Measurements from ENCODE around the gene TUBAL3. TPM values are rescaled to one million over a fixed set of nuclear protein-coding genes. Genes with fewer than 3 reads are reported as not detected.

Gene TUBAL3
- total RNA-seq, 1 donor: not detected

GRCh38 chr10:5447056-5447455 lies 42.4 kb upstream of the TUBAL3 start:
- peak overlapping the region; percentile 82 for H3K4me2 ChIP-seq (ENCODE audit: insufficient read depth, low read length)
- H3K27ac ChIP-seq (ENCODE audit: low read depth, low read length): peak overlapping the region; percentile 73
- no peaks in the 10 kb centered on the region for H3K27me3 ChIP-seq (ENCODE audit: insufficient read depth, low read length)
- no peak overlapping the region for H2AFZ ChIP-seq (ENCODE audit: low read length)
- H3K4me1 ChIP-seq (ENCODE audit: insufficient read depth, low read length): peaks cover 33% of the 10 kb centered on the region
- TF ChIP-seq CTCF (IDR thresholded peaks at IDR 0.05; ENCODE audit: extremely low read depth, low read depth, low read length): no peak
- no peaks in the 10 kb centered on the region for H4K20me1 ChIP-seq (ENCODE audit: insufficient read depth, low read length)
- H3K4me3 ChIP-seq (ENCODE audit: insufficient read depth, low read length): peak overlapping the region; percentile 76
- peaks cover 5% of the 10 kb centered on the region for H3K36me3 ChIP-seq (ENCODE audit: insufficient read depth, low read length)
- H3K9me3 ChIP-seq (ENCODE audit: low read depth, low read length): no peaks in the 10 kb centered on the region
- peaks cover 60% of the 10 kb centered on the region for H3K79me2 ChIP-seq (ENCODE audit: insufficient read depth, low read length)
- DNase-seq (ENCODE audit: insufficient read length, low spot score, missing footprints): no peak

DNA sequence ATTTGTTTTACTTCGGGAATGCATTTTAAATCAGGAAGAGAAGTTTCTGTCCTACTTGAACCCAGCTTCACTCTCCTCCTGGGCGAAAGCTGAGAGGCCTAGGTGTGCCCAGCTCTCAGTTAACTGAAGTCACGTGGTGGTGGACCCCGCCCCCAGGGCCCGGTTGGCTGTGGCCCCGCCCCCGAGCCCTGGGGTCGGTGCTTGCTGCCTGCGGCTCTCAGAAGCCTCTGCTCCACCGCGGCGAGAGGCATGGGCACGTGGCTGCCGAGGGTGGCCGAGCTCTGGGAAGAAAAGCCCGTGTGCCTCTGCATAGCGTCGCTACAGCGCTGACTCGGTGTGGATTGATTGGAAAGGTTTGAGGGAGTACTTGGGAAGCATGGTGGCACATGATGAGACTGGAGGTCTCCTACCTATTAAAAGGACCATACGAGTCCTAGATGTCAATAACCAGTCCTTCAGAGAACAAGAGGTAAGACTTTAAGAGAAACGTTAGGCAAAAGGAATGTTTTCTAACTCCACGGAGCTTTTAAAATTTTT lies 41.8 kb upstream of the TUBAL3 start:
- peak overlapping the region; percentile 55 for H2AFZ ChIP-seq (ENCODE audit: low read length)

DNA sequence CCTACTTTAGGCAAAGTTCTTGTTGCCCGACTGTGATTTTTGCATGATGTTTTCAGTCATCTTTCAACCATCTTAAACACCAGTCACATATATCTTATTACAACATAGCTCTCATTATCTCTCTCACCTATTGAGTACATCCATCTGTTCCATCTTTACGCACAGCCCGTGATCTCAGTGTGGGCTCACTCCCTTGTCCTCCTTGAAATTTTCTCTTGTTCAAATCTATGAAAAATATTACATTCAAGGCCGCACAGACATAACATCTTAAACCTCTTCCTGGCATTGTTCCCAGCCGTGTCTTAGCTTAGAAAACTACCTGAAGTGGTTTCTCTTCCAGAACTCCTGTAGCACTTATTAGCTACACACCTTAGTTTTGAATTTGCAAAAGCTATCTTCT lies 40.4 kb upstream of the TUBAL3 start:
- H3K79me2 ChIP-seq (ENCODE audit: insufficient read depth, low read length): peaks cover 47% of the 10 kb centered on the region
- TF ChIP-seq CTCF (IDR thresholded peaks at IDR 0.05; ENCODE audit: extremely low read depth, low read depth, low read length): no peak
- H4K20me1 ChIP-seq (ENCODE audit: insufficient read depth, low read length): no peaks in the 10 kb centered on the region
- no peaks in the 10 kb centered on the region for H3K27me3 ChIP-seq (ENCODE audit: insufficient read depth, low read length)
- H3K4me1 ChIP-seq (ENCODE audit: insufficient read depth, low read length): peaks cover 21% of the 10 kb centered on the region
- H3K27ac ChIP-seq (ENCODE audit: low read depth, low read length): no peak overlapping the region
- no peaks in the 10 kb centered on the region for H3K9me3 ChIP-seq (ENCODE audit: low read depth, low read length)
- no peak overlapping the region for H3K4me2 ChIP-seq (ENCODE audit: insufficient read depth, low read length)
- H3K36me3 ChIP-seq (ENCODE audit: insufficient read depth, low read length): no peaks in the 10 kb centered on the region
- DNase-seq (ENCODE audit: insufficient read length, low spot score, missing footprints): no peak
- no peak overlapping the region for H2AFZ ChIP-seq (ENCODE audit: low read length)
- H3K4me3 ChIP-seq (ENCODE audit: insufficient read depth, low read length): no peak overlapping the region

More for the DNA sequence above, 41.8 kb upstream of the TUBAL3 start:
- TF ChIP-seq CTCF (IDR thresholded peaks at IDR 0.05; ENCODE audit: extremely low read depth, low read depth, low read length): no peak
- H4K20me1 ChIP-seq (ENCODE audit: insufficient read depth, low read length): no peaks in the 10 kb centered on the region
- H3K27me3 ChIP-seq (ENCODE audit: insufficient read depth, low read length): no peaks in the 10 kb centered on the region
- H3K36me3 ChIP-seq (ENCODE audit: insufficient read depth, low read length): no peaks in the 10 kb centered on the region
- H3K4me1 ChIP-seq (ENCODE audit: insufficient read depth, low read length): peaks cover 33% of the 10 kb centered on the region
- peak; percentile 86 for DNase-seq (ENCODE audit: insufficient read length, low spot score, missing footprints)
- peak overlapping the region; percentile 82 for H3K4me2 ChIP-seq (ENCODE audit: insufficient read depth, low read length)
- peaks cover 56% of the 10 kb centered on the region for H3K79me2 ChIP-seq (ENCODE audit: insufficient read depth, low read length)
- peak overlapping the region; percentile 76 for H3K4me3 ChIP-seq (ENCODE audit: insufficient read depth, low read length)
- peak overlapping the region; percentile 73 for H3K27ac ChIP-seq (ENCODE audit: low read depth, low read length)
- H3K9me3 ChIP-seq (ENCODE audit: low read depth, low read length): no peaks in the 10 kb centered on the region

DNA sequence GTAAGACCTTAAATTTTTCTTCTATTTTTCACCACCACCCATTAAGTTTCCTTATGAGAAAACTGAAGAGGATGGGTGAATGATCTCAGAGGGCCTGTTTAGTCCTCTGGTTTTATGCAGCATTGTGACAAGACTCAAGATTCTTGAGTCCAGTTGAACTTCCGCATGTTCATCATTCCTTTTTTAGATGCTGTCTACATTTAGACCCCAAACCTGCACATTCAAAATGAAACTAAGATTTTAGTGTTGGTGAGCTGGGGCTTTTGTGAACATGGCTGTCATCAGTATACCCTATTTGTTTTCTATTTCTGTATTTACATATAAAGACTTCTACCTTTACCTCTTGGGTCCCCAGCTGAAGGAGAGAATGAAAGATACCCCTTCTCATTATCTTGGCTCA lies 38.8 kb upstream of the TUBAL3 start:
- Histone ChIP-seq H3K27me3 (ENCODE audit: insufficient read depth, low read length) (no peaks in the 10 kb centered on the region), H3K9me3 (ENCODE audit: low read depth, low read length) (no peaks in the 10 kb centered on the region), H3K27ac (ENCODE audit: low read depth, low read length) (no peak overlapping the region), H3K4me1 (ENCODE audit: insufficient read depth, low read length) (peaks cover 6% of the 10 kb centered on the region), H3K79me2 (ENCODE audit: insufficient read depth, low read length) (peaks cover 32% of the 10 kb centered on the region), H3K4me3 (ENCODE audit: insufficient read depth, low read length) (no peak overlapping the region), H3K36me3 (ENCODE audit: insufficient read depth, low read length) (no peaks in the 10 kb centered on the region), H3K4me2 (ENCODE audit: insufficient read depth, low read length) (no peak overlapping the region), H2AFZ (ENCODE audit: low read length) (peak overlapping the region; percentile 23), H4K20me1 (ENCODE audit: insufficient read depth, low read length) (no peaks in the 10 kb centered on the region)
- no peak for DNase-seq (ENCODE audit: insufficient read length, low spot score, missing footprints)
- no peak for TF ChIP-seq CTCF (IDR thresholded peaks at IDR 0.05; ENCODE audit: extremely low read depth, low read depth, low read length)
